Uterus (tissue), 4 donors: ENCODE data around the gene CACNB1. TPM values are rescaled to one million over a fixed set of nuclear protein-coding genes. Genes with fewer than 3 reads are reported as not detected.

ENCODE experiments used
- DNase-seq, 2 donors: peaks; one replicate each; pipeline ENCODE4 v3.0.0-alpha.2; 2019 to 2020
- H3K27ac ChIP-seq, 2 donors: fragments of 200-600 bp; sonication (generic); 1 replicate in 1 of 2; 2 replicates in 1 of 2; pipeline ENCODE4 v1.5.1; 2016 to 2018
- H3K27me3 ChIP-seq, 2 donors: fragments of 200-600 bp; sonication (generic); one replicate each; pipeline ENCODE4 v1.5.1; 2018 to 2019; ENCODE audit warnings: control low read depth in 1 of 2
- H3K36me3 ChIP-seq, 2 donors: fragments of 200-600 bp; sonication (generic); one replicate each; pipeline ENCODE4 v1.5.1; 2019; ENCODE audit warnings: control low read depth in 1 of 2
- H3K4me1 ChIP-seq, 2 donors: fragments of 200-600 bp; sonication (generic); one replicate each; pipeline ENCODE4 v1.5.1; 2018 to 2019; ENCODE audit warnings: control low read depth in 1 of 2
- H3K4me3 ChIP-seq, 2 donors: fragments of 200-600 bp; sonication (generic); 1 replicate in 1 of 2; 2 replicates in 1 of 2; pipeline ENCODE4 v1.5.1; 2018 to 2019; ENCODE audit warnings: mild to moderate bottlenecking in 1 of 2
- H3K9me3 ChIP-seq, 2 donors: fragments of 200-600 bp; sonication (generic); one replicate each; pipeline ENCODE4 v1.5.1; 2019; ENCODE audit warnings: control low read depth in 1 of 2
- POLR2A ChIP-seq, 2 donors: fragments of 450-650 bp; IDR thresholded peaks; one replicate each; pipeline ENCODE4 v1.6.1; 2016; ENCODE audit warnings: antibody characterized with exemption in 2 of 2, mild to moderate bottlenecking in 1 of 2, moderate library complexity in 1 of 2
- intact Hi-C: fragments of 100-400 bp; cut with DNase I; formaldehyde crosslinking; loops from one replicate; pipeline ENCODE4 v1.15.1; 2023; ENCODE audit warnings: low total_unique reads
- total RNA-seq, 4 donors: library from RNA; depleted of rRNA in 3 of 4; stranded (reverse); fragments of >200 nt in 3 of 4; gene quantifications; one replicate each; pipeline versions ENCODE4 v1.1.0 to v1.2.4, GENCODE V29; 2014 to 2023
- TF ChIP-seq, protein P1 (sequence below), 4 experiments: fragments of 200-600 bp in 2 of 4; fragments of 450-650 bp in 2 of 4; sonication (generic) in 2 of 4; IDR thresholded peaks; one replicate each; pipeline ENCODE4 v1.5.1; 2016 to 2019; ENCODE audit warnings: antibody characterized with exemption in 4 of 4, mild to moderate bottlenecking in 2 of 4, moderate library complexity in 1 of 4
- donor health status: DM: yes; HTN: yes; CAD: no.

CACNB1 gene
- total RNA-seq, 4 donors from 2014 or later: 5.6 to 23.3 (median 8.4) TPM

DNA sequence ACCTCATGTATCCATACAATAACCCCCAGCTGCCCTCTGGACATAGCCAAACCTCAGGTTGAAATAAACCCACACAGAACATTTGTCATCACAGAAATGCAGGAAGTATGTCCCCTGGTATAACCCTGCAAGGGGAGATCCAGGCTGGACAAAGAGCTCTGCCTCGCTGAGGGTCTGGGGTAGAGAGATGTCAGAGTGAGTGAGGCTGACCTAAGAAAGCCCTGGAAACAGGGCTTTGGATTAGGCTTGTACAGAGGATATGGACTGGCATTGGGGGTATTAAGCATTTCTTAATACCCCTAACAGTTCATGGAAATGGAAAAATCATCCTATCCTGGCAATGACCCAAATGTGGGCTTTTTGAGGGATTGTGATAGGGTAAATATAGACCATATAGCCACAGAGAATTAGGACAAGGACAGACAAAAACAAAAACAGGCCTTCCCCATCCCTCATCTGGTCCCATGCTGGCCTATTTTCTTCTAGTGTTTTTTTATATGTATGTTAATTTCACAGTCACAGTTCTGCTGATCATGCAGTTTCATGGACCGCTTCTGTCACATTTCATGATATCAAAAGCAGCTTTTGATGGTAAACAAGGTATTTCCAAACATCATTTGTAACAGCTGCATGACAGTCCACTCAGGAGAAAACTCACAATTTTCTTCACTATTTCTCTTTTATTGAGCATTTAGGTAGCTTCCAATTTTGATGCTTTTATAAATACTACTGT lies 72.2 kb downstream of the CACNB1 start:
- Histone ChIP-seq H3K4me3 (no peak overlapping the region), H3K36me3 (no peaks in the 10 kb centered on the region), H3K4me1 (no peaks in the 10 kb centered on the region), H3K9me3 (no peaks in the 10 kb centered on the region), H3K27ac (no peak overlapping the region), H3K27me3 (no peaks in the 10 kb centered on the region)
- DNase-seq: no peak
- intact Hi-C loops: no loop called here
- TF ChIP-seq POLR2A (IDR thresholded peaks at IDR 0.05): no peak
- TF ChIP-seq, protein P1, sequence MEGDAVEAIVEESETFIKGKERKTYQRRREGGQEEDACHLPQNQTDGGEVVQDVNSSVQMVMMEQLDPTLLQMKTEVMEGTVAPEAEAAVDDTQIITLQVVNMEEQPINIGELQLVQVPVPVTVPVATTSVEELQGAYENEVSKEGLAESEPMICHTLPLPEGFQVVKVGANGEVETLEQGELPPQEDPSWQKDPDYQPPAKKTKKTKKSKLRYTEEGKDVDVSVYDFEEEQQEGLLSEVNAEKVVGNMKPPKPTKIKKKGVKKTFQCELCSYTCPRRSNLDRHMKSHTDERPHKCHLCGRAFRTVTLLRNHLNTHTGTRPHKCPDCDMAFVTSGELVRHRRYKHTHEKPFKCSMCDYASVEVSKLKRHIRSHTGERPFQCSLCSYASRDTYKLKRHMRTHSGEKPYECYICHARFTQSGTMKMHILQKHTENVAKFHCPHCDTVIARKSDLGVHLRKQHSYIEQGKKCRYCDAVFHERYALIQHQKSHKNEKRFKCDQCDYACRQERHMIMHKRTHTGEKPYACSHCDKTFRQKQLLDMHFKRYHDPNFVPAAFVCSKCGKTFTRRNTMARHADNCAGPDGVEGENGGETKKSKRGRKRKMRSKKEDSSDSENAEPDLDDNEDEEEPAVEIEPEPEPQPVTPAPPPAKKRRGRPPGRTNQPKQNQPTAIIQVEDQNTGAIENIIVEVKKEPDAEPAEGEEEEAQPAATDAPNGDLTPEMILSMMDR (IDR thresholded peaks at IDR 0.05): no peak

DNA sequence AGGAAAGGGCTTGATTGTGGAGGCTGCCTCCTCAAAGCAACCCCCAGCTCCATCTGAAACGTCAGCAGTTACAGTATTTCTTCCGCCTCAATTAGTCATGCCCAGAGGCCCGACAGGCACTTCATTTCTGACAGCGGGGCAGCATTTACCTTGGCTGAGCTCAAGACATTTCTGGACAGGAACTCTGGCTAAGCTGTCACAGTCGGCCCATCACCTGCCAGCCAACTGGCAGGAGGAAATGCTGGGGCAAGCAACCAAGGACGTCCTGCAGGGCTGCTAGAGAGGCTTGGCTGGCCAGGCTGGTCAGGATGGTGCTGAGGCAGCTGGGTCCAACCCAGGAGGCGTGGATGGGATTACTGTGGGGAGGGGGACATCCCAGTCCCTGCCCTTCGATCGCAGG lies 73.8 kb downstream of the CACNB1 start:
- Histone ChIP-seq H3K36me3 (no peaks in the 10 kb centered on the region), H3K9me3 (no peaks in the 10 kb centered on the region), H3K27me3 (no peaks in the 10 kb centered on the region), H3K4me1 (no peaks in the 10 kb centered on the region), H3K4me3 (no peak overlapping the region), H3K27ac (no peak overlapping the region)
- no peak for DNase-seq
- intact Hi-C loops: no loop called here
- no peak for TF ChIP-seq POLR2A (IDR thresholded peaks at IDR 0.05)
- TF ChIP-seq, protein P1 (IDR thresholded peaks at IDR 0.05): no peak

Other genes with a start within 250 kb of the CACNB1 start
- gene FBXO47, start 230.3 kb downstream of the CACNB1 start, total RNA-seq: under 1 TPM in 1 of 4 donors, not detected in 3; 0.14 TPM
- 10 to 100 TPM in 3 of 4 donors, 1 to 10 TPM in 1; 3.3 to 45.1 (median 21.5) TPM for gene PLXDC1, start 46.0 kb downstream of the CACNB1 start, total RNA-seq
- gene ARL5C, start 31.5 kb downstream of the CACNB1 start, total RNA-seq: not detected
- gene RPL19, start 2.6 kb upstream of the CACNB1 start, total RNA-seq: 1,000 to 10,000 TPM; 1,469 to 5,936 (median 3,528) TPM
- gene STAC2, start 28.3 kb upstream of the CACNB1 start, total RNA-seq: 10 to 100 TPM in 1 of 4 donors, 1 to 10 TPM in 2, under 1 TPM in 1; 0.59 to 14.4 (median 1.1) TPM
- gene FBXL20, start 204.0 kb upstream of the CACNB1 start, total RNA-seq: 10 to 100 TPM in 3 of 4 donors, 1 to 10 TPM in 1; 6.4 to 29.0 (median 19.8) TPM